ENCODE measurements around the gene MAP7D1. TPM values are rescaled to one million over a fixed set of nuclear protein-coding genes. Genes with fewer than 3 reads are reported as not detected.
A peak's percentile ranks its signal among the peaks of the same experiment; 100 is the strongest.

MAP7D1 gene
- total RNA-seq, 2 donors from 2014 or later: 38.3 to 62.5 TPM

DNA sequence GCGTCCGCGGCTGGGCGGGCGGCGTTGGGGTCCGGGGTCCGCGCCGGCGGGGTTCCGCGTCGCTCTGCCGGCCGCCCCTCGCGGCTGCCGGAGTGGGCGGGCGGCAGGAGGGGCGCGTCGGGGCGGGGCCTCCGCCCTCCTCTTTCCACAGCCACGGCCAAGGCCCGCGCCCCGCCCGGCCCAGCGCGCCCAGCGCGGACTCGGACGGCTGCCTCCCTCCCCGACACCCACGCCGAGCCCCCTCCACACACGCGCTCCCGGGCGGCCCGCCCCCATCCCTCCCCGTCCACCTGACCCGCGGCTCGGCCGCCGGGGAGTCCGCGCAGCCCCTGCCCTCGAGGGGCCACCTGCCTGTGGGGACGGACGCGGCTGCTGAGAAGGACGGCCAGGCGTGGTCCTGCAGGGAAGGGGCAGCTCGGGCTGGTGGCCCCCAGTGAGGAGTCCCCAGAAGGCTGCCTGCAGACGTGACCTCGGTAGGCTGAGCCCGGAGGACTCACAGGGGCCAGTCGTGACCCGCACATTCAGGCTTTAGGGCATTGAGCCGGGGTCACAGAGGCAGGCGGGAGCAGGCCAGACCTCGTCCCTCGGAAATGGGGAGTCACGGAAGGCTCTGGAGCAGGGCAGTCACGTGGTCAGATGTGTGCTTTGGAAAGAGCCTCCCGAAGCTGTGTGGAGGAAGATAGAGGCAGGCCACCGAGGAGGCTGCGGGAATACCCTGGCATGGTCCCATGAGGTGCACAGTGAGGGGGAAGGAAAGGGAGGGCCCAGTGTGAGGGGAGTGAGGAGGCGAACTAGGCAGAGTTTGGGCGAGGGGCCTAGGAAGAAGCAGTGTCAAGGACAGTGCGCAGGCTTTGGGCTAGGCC is 30.6 kb upstream of the MAP7D1 start, which contains the start of gene COL8A2:
COL8A2 (minus strand) TSS at position 94 of the 863 bp plus-strand sequence. CDS start 24,980 bp downstream, outside the sequence.
- DNase-seq: peak in 1 of 2 donors; percentile 31
- ATAC-seq: peak; percentile 65
- intact Hi-C loops (cut with DNase I, micrococcal nuclease): no loop called here

DNA sequence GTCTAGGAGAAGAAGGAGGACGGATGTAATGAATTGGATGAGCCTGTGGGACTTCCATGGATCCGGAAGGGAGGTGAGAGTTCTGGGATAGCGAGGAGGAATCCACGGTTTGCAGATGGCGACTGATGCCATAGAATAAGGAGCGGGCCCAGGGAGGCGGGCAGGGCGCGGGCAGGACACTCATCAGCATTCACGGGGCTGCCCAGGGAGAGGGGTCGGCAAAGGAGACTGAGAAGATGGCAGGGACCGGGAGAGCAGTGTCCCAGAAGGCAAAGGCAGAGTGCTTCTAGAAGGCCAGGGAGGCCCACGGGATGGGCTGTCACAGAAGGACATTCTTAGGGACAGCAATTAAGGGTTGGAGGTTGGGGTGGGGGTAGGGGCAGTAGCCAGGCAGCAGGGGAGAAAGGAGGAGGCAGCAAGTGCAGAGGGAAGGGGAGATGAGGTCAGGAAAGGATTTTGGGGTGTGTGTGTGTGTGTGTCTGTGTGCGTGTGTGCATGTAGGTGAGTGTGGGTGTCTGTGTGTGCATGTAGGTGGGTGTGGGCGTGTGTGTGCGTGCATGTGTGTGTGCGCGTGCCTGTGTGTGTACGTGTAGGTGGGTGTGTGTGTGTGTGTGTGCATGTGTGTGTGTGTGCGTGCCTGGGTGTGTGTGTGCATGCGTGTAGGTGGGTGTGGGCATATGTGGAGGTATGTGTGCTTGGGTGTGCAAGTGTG is 29.8 kb upstream of the MAP7D1 start:
- DNase-seq (no peak), ATAC-seq (no peak)
- intact Hi-C loops (cut with DNase I, micrococcal nuclease): no loop called here

DNA sequence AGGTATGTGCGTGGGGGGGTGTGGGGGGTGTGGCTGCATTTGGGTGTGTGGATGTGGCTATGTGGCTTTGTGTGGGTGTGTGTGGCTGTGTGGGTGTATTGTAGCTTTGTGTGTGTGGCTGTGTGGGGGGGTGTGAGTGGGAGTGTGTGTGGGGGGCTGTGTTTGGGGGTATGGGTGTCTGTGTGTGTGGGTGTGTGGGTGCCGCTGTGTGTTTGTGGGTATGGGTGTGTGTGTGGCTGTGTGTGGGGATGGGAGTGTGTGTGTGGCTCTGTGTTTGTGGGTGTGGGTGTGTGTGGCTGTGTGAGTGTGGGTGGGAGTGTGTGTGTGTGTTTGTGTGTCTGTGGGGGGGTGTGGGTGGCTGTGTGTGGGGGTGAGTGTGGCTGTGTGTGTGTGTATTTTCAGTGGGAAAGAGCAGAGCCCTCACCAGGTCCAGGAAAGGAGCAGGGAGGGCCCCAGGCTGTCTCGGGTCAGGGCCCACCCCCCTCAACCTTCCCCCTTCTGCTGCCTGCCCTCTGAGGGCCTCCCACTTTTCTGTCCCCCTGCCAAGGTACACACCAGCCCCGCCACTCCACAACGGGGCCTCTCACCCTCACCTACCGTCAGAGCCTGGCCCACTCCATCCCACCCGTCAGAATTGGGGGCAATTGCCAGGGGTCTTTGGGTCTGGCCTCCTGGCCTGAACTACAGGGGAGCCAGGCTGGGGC is 29.0 kb upstream of the MAP7D1 start:
- no peak for ATAC-seq
- DNase-seq: no peak
- intact Hi-C loops (cut with DNase I, micrococcal nuclease): no loop called here

DNA sequence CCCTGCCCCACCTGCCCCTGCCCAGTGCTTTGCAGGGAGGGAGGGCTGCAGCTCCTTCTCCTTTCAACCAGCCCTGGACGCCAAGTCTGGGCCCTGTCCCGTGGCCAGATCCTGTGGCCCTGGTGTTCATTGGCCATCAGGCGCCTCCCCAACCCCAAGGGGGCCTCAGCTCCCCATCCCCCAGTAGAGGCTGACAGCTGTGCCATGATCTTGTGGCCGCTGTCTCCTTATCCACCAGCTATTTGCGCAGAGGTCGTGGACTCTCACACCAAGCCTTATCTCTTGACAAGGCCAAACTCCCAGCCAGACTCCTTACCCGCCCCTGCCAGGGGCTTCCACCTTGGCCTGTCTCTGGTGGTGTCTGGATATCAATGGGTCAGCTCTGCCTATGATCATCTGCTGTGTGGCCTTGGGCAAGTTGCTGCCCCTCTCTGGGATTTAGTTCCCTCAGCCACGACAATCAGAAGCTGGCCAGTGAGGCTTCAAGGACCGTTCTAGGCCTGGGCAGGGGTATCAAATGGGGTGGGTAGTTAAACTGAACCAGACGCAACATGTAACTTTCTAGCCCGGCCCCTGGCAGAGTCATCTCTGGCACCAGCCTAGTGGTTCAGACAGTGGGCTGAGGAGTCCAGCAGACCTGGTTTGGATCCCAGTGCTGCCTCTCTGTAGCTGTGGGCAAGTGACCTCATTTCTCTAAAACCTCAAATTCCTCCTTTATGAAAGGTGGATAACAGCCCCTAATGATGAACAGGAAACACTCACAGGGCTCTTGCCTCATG is 27.6 kb upstream of the MAP7D1 start:
- no peak for ATAC-seq
- no peak for DNase-seq
- intact Hi-C loops (cut with DNase I, micrococcal nuclease): no loop called here

DNA sequence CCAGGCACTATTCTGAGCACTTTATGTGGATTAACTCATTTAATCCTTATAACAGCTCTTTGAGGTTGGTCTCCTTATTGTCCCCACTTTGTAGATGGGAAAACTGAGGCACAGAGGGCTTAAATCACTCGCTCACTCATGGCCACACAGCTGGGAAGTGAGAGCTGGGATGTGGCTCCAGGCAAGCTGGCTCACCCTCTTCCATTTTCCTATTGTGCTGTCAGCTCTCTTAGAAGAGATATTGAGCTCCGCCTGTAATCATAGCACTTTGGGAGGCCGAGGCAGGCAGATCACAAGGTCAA is 27.1 kb upstream of the MAP7D1 start:
- ATAC-seq (no peak), DNase-seq (no peak)
- intact Hi-C loops (cut with DNase I, micrococcal nuclease): no loop called here

DNA sequence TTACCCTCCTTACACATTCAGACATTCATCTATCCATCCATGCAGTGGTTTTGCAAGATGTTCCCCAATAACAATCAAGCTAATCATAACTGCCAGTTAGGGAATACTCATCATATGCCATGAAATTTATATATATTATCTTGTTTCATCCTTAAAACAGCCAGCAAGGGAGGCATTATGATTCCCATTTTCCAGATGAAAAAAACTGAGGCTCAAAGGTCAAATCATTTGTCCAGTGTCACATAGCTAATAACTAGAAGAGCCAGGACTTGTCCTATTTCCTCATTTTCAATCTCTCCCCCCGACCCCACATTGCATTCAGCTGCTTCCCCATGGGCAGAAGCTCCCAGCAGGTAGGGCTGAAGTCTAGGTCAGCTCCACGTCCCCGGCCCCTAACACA is 23.9 kb upstream of the MAP7D1 start:
- intact Hi-C loops (cut with DNase I, micrococcal nuclease): no loop called here
- ATAC-seq (no peak), DNase-seq (no peak)

DNA sequence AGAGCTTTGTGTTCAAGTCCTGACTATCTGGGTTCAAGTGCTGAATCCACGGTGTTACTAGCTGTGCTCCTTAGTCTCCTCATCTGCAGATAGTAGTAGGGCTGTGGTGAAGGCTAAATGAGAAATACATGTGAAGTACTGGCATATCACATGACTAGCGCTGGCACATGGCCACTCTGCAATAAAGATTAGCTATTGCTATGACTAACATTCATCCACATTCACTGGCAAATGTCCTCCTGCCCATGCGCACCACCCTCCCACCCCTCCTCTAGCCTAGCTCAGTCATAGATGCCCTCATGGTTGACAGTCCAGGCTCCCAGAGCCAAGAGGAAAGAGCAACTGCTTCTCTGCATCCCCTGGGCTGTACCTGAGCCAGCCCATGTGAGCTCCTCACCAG is 22.5 kb upstream of the MAP7D1 start:
- intact Hi-C loops (cut with DNase I, micrococcal nuclease): no loop called here
- ATAC-seq (peak; percentile 98), DNase-seq (peak; percentile 93 to 95)

DNA sequence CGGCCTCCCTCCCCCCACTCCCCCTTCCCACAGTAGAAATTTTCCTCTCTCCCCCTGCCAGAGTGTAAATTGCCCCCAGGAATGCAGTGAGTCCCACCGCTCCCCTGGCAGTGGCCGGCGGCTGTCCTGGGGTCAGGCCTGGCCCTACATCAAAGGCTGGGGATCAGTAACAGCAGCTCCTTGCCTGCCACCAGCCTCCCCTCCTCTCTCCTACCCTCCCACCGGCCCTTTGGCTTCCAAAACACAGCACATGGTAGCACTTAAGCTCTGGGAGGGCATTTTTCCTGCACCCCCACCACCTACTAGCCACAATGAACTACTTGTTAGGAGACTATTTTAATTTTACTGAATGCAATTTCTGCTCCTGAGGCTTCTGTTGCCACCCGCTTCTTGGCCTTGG is 21.9 kb upstream of the MAP7D1 start:
- intact Hi-C loops (cut with DNase I, micrococcal nuclease): no loop called here
- ATAC-seq (no peak), DNase-seq (no peak)

DNA sequence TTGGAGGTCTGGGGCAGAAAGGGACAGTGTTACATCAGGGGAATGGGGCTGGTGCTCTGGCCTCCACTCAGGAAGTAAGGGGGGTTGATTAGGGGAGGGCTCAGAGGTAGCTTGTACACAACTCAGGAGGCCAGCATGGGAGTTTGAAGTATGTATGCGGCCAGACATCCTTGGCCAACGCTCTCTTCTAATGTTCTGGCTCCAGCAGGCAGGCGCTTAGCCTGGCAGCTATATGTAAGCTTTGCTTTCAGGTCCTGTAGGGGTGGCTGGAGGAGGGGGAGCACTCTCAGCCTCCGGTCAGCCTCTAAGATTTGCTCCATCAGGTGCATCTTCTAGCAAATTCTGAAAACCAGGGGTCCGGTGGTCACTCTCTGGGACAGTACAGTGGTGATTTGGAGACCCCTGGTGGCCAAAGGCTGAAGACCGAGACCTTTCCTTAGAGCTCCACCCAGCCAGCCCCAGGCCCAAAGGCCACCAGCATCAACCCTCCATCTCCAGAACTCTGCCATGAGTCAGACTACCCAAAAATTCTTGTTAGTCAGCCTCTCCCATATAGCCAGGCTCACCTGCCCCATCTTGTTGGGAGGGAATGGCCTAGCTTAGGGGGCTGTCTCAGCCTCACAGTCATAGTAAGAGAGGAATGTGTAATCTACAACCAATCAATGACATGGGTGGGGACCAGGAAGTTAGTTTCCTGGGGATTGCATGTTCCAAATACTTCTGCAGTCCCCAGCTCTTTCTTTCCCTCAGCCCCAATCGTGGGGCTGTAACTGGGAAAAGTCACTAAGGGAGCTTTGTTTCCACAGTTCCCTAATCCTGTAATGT is 21.2 kb upstream of the MAP7D1 start:
- ATAC-seq (peak; percentile 39), DNase-seq (peak in 1 of 2 donors; percentile 62)
- intact Hi-C loops (cut with DNase I, micrococcal nuclease): no loop called here

DNA sequence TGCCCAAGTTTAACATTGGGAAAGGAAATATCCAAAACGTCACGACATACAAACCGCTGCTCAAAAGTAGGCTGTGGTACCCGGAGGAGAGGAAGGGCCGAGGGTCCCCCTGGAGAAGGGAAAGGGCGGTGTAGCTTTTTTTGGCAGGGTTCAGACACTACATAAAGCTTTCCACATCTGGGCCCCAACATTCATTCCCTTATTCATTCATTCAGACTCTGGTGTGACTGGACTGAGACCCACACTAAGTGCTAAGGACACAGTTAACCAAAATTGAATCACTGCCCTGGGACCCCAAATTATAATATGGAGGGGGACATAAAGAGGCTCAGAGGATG is 20.7 kb upstream of the MAP7D1 start:
- no peak for DNase-seq
- no peak for ATAC-seq
- intact Hi-C loops (cut with DNase I, micrococcal nuclease): no loop called here

DNA sequence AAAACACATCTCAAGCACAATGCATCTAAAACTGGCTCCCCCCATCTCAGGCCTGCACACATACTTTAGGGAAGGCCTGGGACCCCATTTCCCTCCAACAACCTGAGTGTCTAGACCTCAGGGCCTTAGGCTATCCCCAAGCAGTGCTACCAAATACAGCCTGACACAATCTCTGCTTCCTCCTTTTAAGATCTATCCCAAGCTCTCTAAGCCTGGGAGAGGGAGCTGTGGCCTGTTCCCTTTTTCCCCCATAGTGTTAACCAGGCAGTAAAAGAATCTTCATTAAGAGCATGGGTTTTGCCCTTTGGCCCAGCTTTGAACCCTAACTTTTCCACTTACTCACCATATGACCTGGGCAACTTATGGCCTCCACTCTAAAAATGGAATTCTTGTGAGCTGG is 20.2 kb upstream of the MAP7D1 start:
- no peak for ATAC-seq
- intact Hi-C loops (cut with DNase I, micrococcal nuclease): no loop called here
- no peak for DNase-seq

DNA sequence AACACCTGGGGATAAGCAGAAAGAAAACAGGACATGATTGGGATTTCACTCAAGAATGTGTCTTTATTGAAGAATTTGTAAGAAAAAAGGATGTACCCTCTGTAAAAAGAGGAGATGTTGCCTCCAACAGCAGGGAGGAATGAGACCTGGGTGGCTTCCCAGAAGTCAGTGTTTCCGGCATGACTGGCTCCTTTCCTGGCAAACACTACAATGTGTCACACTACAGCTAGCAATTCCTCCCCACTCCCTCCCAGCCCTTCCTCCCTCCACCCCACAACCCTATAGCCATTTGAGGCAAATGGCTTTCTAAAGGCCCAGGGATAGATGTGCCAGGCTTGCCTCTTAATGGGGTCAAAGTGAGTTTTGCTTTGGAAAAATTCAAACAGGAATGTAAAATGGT is 19.4 kb upstream of the MAP7D1 start:
- DNase-seq: no peak
- intact Hi-C loops (cut with DNase I, micrococcal nuclease): no loop called here
- no peak for ATAC-seq

DNA sequence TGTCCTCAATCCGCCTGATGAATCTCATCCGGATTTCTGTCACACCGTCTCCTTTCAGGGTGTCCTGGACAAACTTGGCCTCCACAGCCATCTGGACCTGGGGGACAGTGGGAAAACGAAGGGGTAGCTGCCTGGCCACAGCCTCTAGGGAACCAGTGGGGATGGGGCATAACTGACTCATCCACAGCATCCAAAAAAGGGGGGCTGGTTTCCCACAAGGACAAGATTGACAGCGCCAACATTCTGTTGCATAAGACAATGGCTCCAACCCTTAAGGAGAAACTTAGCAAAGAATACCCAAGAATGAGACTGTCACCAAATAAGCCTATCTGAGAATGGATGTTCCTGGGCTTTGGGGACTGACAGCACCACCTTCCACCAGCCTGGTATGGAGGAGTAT is 18.7 kb upstream of the MAP7D1 start:
- intact Hi-C loops (cut with DNase I, micrococcal nuclease): no loop called here

DNA sequence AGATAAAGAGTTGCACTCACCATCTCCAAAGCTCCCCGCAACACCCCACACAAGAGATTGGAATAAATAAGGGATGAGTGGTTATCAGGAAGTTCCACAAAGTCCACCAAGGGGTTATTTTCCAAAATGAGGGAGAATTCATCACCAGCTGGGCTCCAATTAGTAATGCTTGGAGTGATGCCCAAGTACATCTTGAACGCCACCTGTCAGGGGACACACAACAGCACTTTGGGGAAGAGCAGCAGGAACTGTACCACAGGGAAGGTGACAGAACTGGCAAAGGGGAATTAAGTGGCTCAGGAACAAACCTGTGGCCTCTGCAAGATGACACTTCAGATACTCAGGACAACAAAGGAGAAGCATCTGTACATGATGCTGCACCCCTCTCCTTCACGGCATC is 18.2 kb upstream of the MAP7D1 start:
- intact Hi-C loops (cut with DNase I, micrococcal nuclease): no loop called here
- ATAC-seq (no peak), DNase-seq (no peak)

More for the DNA sequence above, 18.7 kb upstream of the MAP7D1 start:
- DNase-seq (no peak), ATAC-seq (no peak)

DNA sequence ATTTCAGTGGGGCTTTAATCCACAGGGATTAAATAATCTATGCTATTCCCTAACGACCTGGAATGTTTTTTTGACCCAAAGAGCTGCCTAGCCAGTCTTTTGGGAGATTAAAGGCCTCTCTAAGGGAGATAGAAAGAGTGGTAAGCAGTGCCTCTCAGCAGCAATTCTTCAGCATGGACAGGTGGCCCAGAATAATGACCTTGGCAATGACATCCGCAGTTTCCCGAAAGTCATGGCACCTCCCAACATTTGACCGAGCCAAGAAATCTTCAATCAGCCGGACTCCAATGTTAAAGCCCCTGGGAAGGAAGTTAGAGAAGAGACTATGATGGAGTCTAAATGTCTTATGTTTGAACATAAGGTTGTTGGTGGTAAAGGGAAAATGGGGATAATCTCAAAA is 16.4 kb upstream of the MAP7D1 start:
- DNase-seq: no peak
- intact Hi-C loops (cut with DNase I, micrococcal nuclease): no loop called here
- no peak for ATAC-seq

DNA sequence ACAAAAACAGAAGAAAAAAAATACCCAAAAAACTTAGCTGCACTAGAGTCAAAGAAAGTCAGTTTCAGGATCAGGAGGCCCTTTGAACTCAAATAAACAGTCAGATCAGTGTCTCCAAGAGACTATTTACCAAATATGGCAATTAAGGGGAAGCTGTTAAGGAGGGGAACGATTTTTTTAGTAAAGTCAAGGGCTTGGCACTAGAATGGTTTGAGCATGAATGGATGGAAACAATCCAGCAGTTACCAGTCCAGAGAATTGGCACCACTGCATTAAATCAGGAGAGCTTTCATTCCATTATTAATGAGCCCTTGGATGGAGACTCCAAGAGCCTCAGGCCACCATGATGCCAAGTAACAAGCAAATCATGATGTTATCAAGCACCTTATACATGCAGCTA is 13.8 kb upstream of the MAP7D1 start:
- no peak for ATAC-seq
- DNase-seq: no peak
- intact Hi-C loops (cut with DNase I, micrococcal nuclease): no loop called here

DNA sequence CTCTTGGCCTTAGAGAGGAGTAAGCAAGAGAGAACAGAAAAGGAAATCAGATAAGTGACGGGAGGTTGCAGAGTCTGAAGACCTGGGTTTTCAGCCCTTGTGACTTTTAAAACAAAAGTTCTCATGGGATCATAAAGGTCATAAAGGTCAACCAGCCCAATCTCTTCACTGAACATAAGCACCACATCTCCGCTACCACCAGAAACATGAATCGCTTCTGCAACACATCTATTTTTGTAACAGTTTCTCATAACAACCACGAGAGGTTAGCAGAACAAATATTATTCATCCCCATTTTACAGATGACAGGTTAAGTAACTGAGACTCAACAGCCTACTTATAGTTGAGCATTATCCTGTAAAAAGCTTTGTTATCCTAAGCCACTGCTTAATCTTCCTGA is 12.5 kb upstream of the MAP7D1 start:
- intact Hi-C loops (cut with DNase I, micrococcal nuclease): no loop called here
- ATAC-seq (no peak), DNase-seq (no peak)

DNA sequence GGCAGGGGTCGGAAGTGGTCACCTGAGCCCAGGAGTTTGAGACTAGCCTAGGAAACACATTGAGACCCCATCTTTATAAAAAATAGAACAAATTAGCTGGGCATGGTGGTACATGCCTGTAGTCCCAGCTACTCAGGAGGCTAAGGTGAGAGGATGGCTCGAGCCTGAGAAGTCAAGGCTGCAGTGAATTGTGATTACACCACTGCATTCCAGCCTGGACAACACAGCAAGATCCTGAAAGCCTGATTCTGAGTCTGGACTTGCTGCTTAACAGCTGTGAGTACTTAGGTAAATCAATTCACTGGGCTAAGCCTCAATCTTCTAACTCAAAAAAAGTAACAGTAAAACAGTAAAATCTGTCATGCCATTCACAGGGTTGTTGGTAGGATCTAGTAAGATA is 11.5 kb upstream of the MAP7D1 start:
- ATAC-seq (no peak), DNase-seq (no peak)
- intact Hi-C loops (cut with DNase I, micrococcal nuclease): no loop called here

Data from left colon (tissue), 2 donors.